DND-41 (cell line): ENCODE data around the gene TMEM175.

Experiments
- ATAC-seq: fragments of 200-7000 bp; cut with Tn5 transposase; 3 replicates; pipeline ENCODE4 v1.9.1; 2021; ENCODE audit warnings: low read depth; ENCODE audit not compliant: insufficient read depth
- DNase-seq: peaks from one replicate; pipeline ENCODE4 v3.0.0-alpha.2; 2020
- H2AFZ ChIP-seq: 2 replicates; pipeline ENCODE4 v1.6.0; 2012; ENCODE audit warnings: low read depth, low read length
- H3K27ac ChIP-seq: 2 replicates; pipeline ENCODE4 v1.5.1; 2012; ENCODE audit warnings: low read length, inconsistent platforms
- H3K27me3 ChIP-seq: fragments of 200-600 bp; sonication (generic); 2 replicates; pipeline ENCODE4 v1.6.0; 2012; ENCODE audit warnings: low read length, mild to moderate bottlenecking, inconsistent platforms; ENCODE audit not compliant: insufficient read depth, poor library complexity
- H3K36me3 ChIP-seq: 2 replicates; pipeline ENCODE4 v1.5.1; 2012; ENCODE audit warnings: low read length, inconsistent platforms; ENCODE audit not compliant: insufficient read depth
- H3K4me1 ChIP-seq: 2 replicates; pipeline ENCODE4 v1.5.1; 2012; ENCODE audit warnings: mild to moderate bottlenecking, low read length; ENCODE audit not compliant: insufficient read depth
- H3K4me2 ChIP-seq: 2 replicates; pipeline ENCODE4 v1.6.0; 2012; ENCODE audit warnings: mild to moderate bottlenecking, moderate library complexity, low read length, inconsistent platforms; ENCODE audit not compliant: insufficient read depth
- H3K4me3 ChIP-seq, 2 experiments: fragments of 200-600 bp in 1 of 2; shearing (Covaris generic) in 1 of 2; 2 replicates each; pipeline ENCODE4 v1.5.1; 2012 to 2016; ENCODE audit warnings: inconsistent platforms in 2 of 2, low read length in 2 of 2, mild to moderate bottlenecking in 2 of 2, low read depth in 1 of 2, moderate library complexity in 1 of 2
- H3K79me2 ChIP-seq: 2 replicates; pipeline ENCODE4 v1.6.0; 2012; ENCODE audit warnings: low read length, inconsistent platforms; ENCODE audit not compliant: insufficient read depth
- H3K9ac ChIP-seq: 2 replicates; pipeline ENCODE4 v1.6.0; 2012; ENCODE audit warnings: low read depth, mild to moderate bottlenecking, inconsistent platforms, low read length, moderate library complexity
- H3K9me3 ChIP-seq: 2 replicates; pipeline ENCODE4 v1.5.1; 2012; ENCODE audit warnings: low read length, moderate library complexity, mild to moderate bottlenecking, inconsistent platforms; ENCODE audit not compliant: insufficient read depth, severe bottlenecking
- H4K20me1 ChIP-seq: 2 replicates; pipeline ENCODE4 v1.6.0; 2012; ENCODE audit warnings: low read length; ENCODE audit not compliant: insufficient read depth
- EZH2 ChIP-seq: IDR thresholded peaks from 3 replicates; pipeline ENCODE4 v1.6.1; 2012; ENCODE audit warnings: borderline replicate concordance, low read depth, mild to moderate bottlenecking, moderate library complexity, low read length, inconsistent platforms; ENCODE audit not compliant: severe bottlenecking
- TF ChIP-seq, protein P1 (sequence below): IDR thresholded peaks from 2 replicates; pipeline ENCODE4 v1.5.1; 2012; ENCODE audit warnings: borderline replicate concordance, low read length, moderate library complexity, mild to moderate bottlenecking; ENCODE audit not compliant: poor library complexity, severe bottlenecking; ENCODE audit errors: extremely low read depth

The TMEM175 gene

DNA sequence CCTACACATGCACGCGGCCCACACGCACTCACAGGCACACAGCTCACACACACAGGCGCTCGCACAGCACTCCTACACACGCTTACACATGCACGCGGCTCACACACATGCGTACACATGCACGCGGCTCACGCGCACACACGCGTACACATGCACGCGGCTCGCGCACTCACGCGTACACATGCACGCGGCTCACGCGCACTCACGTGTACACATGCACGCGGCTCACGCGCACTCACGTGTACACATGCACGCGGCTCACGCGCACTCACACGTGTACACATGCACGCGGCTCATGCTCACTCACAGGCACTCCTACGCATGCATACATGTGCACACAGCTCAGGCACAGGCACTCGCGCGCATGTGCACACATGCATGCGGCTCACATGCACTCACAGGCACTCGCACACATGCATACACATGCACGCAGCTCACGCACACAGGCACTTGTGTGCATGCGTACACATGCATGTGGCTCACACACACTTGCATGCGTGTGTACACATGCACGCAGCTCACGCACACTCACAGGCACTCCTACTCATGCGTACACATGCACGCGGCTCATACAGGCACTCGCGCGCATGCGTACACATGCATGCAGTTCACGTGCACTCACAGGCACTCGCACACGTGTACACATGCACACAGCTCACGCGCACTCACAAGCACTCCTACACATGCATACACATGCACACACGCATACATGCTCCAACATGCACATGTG is 45.1 kb upstream of the TMEM175 start:
- Histone ChIP-seq H3K27me3 (no peaks in the 10 kb centered on the region), H3K27ac (no peak overlapping the region), H2AFZ (no peak overlapping the region), H3K79me2 (no peaks in the 10 kb centered on the region), H3K9ac (no peak overlapping the region), H3K4me2 (no peak overlapping the region), H3K4me3 (no peak overlapping the region), H3K4me1 (no peaks in the 10 kb centered on the region), H4K20me1 (peaks cover 17% of the 10 kb centered on the region), H3K9me3 (no peaks in the 10 kb centered on the region), H3K36me3 (peaks cover 95% of the 10 kb centered on the region)
- ATAC-seq, result no peak
- TF ChIP-seq EZH2, result no peak
- TF ChIP-seq, protein P1, sequence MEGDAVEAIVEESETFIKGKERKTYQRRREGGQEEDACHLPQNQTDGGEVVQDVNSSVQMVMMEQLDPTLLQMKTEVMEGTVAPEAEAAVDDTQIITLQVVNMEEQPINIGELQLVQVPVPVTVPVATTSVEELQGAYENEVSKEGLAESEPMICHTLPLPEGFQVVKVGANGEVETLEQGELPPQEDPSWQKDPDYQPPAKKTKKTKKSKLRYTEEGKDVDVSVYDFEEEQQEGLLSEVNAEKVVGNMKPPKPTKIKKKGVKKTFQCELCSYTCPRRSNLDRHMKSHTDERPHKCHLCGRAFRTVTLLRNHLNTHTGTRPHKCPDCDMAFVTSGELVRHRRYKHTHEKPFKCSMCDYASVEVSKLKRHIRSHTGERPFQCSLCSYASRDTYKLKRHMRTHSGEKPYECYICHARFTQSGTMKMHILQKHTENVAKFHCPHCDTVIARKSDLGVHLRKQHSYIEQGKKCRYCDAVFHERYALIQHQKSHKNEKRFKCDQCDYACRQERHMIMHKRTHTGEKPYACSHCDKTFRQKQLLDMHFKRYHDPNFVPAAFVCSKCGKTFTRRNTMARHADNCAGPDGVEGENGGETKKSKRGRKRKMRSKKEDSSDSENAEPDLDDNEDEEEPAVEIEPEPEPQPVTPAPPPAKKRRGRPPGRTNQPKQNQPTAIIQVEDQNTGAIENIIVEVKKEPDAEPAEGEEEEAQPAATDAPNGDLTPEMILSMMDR, result no peak
- no peak for DNase-seq

DNA sequence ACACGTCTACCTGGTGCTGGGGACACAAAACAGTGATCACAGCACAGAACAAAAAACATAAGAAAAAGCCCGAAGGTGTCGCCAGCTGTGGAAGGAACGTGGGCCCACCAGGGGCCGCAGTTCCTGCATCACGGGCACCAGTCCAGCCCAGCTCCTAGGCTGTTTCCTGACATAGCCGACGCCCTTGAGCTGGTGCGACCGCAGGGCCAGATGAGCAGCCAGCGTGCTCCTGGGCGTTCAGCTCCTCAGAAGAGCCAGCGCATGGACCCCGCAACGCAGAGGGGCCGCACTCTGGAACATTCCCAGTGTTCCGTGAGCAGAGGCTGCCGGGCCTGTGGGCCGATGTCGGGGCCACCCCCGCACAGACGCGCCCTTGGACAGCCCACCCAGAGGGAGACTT is 44.2 kb upstream of the TMEM175 start:
- Histone ChIP-seq H3K4me3 (no peak overlapping the region), H2AFZ (no peak overlapping the region), H3K27me3 (no peaks in the 10 kb centered on the region), H4K20me1 (peaks cover 24% of the 10 kb centered on the region), H3K4me1 (no peaks in the 10 kb centered on the region), H3K79me2 (no peaks in the 10 kb centered on the region), H3K9ac (no peak overlapping the region), H3K27ac (no peak overlapping the region), H3K4me2 (no peak overlapping the region), H3K36me3 (peaks cover 95% of the 10 kb centered on the region), H3K9me3 (no peaks in the 10 kb centered on the region)
- DNase-seq, result no peak
- TF ChIP-seq, protein P1, result no peak
- no peak for TF ChIP-seq EZH2
- no peak for ATAC-seq

DNA sequence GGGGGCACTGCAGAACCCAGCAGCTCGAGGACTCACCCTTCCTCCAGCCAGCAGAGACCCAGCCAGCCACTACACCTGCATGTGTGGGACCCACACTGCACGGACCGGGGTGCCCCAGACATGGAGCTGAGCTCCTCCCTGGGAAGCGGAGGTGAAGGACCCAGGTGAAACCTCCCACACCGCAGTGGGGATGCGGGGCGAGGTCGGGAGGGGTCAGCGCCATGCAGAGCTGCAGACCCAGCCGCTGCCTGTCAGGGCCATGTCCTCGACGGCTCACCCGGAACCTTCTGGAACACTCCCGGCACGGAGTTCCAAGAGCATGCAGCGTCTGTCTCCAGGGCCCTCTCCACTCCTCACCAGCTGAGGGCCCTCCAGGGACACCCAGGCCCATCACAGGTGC is 42.7 kb upstream of the TMEM175 start:
- Histone ChIP-seq H3K27me3 (no peaks in the 10 kb centered on the region), H3K4me1 (no peaks in the 10 kb centered on the region), H3K27ac (no peak overlapping the region), H3K4me3 (no peak overlapping the region), H3K9me3 (no peaks in the 10 kb centered on the region), H2AFZ (no peak overlapping the region), H3K36me3 (peaks cover 91% of the 10 kb centered on the region), H3K9ac (no peak overlapping the region), H3K4me2 (no peak overlapping the region), H4K20me1 (peaks cover 24% of the 10 kb centered on the region), H3K79me2 (no peaks in the 10 kb centered on the region)
- no peak for ATAC-seq
- DNase-seq, result no peak
- TF ChIP-seq, protein P1, result no peak
